GM18519 (cell line): Measurements from ENCODE around the gene LIX1L.

Source experiments
- ATAC-seq: cut with Tn5 transposase; IDR thresholded peaks from one replicate; pipeline ENCODE4 v1.9.1; 2021; ENCODE audit warnings: mild to moderate bottlenecking, moderate library complexity; ENCODE audit not compliant: unreplicated experiment, low FRiP score

LIX1L gene

DNA sequence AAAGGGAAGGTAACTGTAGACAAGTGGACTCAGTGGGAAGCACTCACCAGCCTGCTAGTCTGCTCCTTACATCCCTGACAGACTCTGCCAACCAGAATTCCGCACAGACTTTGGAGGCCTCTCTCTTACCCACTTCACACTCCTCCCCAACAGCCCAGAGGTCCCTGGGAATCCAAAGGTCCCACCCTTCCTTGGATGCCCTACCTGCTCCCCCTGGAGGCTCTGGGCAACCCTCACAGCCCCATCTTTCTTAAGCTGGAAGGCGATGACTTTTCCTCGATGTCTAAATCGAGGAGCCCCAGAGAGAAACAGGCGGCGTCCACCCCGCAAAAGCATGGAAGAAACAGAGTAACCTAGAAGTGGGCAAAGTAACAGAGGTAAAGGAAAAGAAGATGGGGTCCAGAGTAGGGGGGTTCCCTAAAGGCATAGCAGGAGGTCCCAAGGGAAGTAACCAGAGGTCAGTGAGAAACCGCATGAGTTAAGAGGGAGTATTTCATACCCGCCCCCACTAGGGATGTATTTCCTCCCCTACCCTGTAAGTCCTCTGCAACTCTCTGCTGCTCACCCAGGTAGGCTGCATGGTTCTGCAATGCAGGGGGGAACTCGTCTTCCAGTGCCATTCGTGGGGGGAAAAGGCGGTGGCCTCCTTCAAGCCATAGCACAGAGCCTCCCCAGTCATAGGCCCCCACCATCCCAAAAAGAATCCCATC lies 56.4 kb downstream of the LIX1L start:
- ATAC-seq, result no peak

- no peak for ATAC-seq
These were observed 59.1 kb downstream of the LIX1L start for GRCh38 chr1:145898756-145899155.

DNA sequence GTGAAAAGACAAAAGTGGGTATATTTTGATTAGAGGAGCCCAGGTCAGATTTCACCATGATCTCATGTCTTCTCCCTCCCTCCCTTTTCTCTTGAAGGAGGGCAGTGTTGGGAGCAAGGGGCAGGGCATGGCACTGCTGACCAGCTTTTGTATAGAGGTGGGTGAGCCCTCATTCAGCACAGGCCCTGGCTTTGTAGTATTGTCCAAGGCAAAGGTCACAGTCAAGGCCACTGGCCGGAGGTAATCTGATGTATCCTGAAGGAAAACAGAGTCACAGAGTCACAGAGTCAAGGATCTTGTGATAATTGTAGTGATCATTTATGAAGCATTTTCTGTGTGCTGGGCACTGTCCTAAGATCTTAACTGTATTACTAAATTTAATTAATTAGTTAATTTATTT lies 59.8 kb downstream of the LIX1L start:
- no peak for ATAC-seq

GRCh38 chr1:145895471-145895870 lies 62.3 kb downstream of the LIX1L start:
- no peak for ATAC-seq

DNA sequence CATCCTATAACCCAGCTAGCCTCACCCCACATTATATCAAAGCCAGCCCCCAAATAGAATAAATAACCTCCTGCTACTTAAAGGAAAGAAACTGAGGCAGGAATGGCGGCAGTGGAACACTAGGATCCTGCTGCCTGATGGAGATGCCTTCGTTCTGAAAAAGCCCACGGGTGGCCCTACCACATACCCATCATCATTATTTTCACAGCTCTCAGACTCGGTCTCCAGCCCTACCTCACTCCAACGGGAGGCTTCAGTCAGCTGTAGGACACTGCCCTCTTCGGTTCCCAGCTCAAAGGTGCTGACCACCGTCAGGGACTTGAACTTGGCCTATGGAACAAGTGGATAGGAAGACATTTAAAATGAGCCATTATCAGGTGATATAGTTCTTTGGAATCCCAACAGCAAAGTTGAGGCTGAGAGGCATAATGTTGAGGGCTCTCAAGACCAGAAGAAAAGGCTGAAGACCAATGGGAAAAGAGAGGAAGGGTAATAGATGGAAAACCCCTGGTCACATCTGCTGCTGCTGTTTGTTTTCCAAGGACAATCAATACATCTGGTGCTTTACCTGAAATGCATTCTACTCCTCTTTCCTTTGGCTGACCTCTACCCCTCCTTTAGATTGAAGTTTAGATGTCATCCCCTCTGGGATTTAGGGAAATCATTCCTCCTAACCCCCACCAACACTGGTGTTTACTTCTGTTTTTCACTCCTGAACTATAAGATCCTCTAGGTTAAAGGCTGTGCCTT lies 64.3 kb downstream of the LIX1L start:
- no peak for ATAC-seq

GRCh38 chr1:145892486-145893087 lies 65.2 kb downstream of the LIX1L start:
- ATAC-seq, result no peak

GRCh38 chr1:145891587-145892485 lies 66.0 kb downstream of the LIX1L start:
- ATAC-seq, result no peak

- no peak for ATAC-seq
These were observed 66.7 kb downstream of the LIX1L start for GRCh38 chr1:145891143-145891542.

DNA sequence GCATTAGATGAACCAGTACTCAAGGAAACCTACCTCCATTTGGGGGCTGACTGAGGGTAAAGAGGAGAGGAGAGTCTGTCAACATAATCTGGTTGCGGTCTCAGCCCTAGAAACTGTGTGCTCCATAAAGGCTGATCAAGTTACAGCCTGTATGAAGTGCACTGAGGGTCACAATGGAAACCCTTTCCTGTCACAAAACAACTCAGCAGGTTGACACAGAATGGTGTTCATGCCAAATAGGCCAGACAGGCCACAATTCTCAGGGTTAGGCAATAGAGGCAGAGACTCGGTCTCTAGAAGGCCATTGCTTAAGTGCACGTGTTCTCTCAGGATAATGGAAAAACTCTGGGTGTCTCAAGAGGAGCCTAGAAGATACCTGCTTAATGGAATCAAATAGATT lies 68.1 kb downstream of the LIX1L start:
- no peak for ATAC-seq

GRCh38 chr1:145887631-145888030 lies 70.2 kb downstream of the LIX1L start:
- no peak for ATAC-seq

DNA sequence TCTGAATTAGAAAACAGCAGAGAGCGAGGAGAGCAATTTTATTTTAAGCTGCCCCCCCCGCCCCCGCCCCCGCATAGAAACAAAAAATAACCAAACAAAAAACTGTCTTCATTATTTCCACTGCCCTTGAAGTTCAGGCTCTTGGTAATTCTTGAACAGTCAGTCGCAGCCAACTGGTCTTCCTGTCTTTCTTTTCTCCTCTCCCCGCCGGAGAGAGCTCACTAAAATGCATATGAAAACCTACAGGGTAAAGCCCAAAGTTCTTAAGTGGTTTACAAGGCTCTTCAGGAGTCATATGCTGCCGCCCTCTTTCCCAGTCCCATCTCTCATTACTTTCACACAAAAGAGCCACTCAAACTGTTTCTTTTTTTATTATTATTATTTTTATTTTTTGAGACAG lies 71.0 kb downstream of the LIX1L start:
- no peak for ATAC-seq

GRCh38 chr1:145886390-145886789 lies 71.4 kb downstream of the LIX1L start:
- ATAC-seq, result no peak

DNA sequence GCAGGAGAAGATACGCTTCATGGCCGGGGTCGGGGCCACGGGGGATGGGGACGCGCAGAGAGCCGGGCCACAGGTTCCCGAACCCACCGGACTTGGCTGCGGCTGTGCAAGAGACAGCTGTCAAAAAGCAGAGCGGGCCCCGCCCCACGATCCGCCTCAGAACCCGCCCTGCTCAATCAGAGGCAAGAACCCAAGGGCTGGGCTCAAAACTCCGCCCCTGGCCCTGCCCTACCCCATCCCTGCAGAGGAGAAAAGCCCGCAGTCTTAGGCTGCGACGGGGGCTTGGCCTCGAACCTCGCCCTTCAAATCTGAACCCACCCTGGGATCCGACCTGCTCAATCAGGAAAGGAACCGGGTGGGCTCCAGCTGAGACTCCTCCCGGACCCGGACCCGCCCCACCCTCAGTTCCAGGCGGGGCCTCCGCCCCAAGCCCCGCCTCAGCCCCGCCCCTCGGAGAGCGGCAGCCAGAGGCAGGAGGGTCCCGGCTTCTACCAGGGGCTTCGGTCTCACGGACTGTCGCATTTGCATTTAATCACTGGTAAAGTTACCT lies 72.0 kb downstream of the LIX1L start, which contains the start of gene ANKRD35:
Gene ANKRD35, minus strand, starts transcription at position 129 of the 550 bp plus-strand sequence. Its CDS starts 108 bp downstream, at position 21.
- peak; percentile 71 for ATAC-seq

- ATAC-seq, result no peak
These were observed 73.1 kb downstream of the LIX1L start for GRCh38 chr1:145884675-145885074.
